GM23338 (cell line): Measurements from ENCODE around the gene PHOSPHO1. TPM values are rescaled to one million over a fixed set of nuclear protein-coding genes. Genes with fewer than 3 reads are reported as not detected.

Experiments used
- ATAC-seq: fragments of 200-7000 bp; cut with Tn5 transposase; 3 replicates; pipeline ENCODE4 v1.9.1; 2020
- DNase-seq: peaks from one replicate; pipeline ENCODE4 v3.0.0-alpha.2; 2015; ENCODE audit warnings: low spot score
- H2AFZ ChIP-seq: fragments of 200-600 bp; sonication (generic); 2 replicates; pipeline ENCODE4 v1.8.0; 2016; ENCODE audit warnings: antibody characterized with exemption, mild to moderate bottlenecking, moderate library complexity
- H3F3A ChIP-seq: fragments of 200-600 bp; sonication (generic); replicated peaks from 2 replicates; pipeline ENCODE4 v1.8.0; 2017; ENCODE audit warnings: antibody characterized with exemption, mixed run types, low read depth
- H3K27ac ChIP-seq: fragments of 200-600 bp; sonication (generic); 2 replicates; pipeline ENCODE4 v1.6.1; 2016; ENCODE audit warnings: low read depth
- H3K27me3 ChIP-seq: fragments of 200-600 bp; sonication (generic); 2 replicates; pipeline ENCODE4 v1.8.0; 2016; ENCODE audit warnings: mild to moderate bottlenecking, mixed run types, moderate library complexity; ENCODE audit not compliant: insufficient read depth
- H3K36me3 ChIP-seq: fragments of 200-600 bp; sonication (generic); 2 replicates; pipeline ENCODE4 v1.8.0; 2016; ENCODE audit warnings: mild to moderate bottlenecking; ENCODE audit not compliant: insufficient read depth
- H3K4me1 ChIP-seq: fragments of 200-600 bp; sonication (generic); 2 replicates; pipeline ENCODE4 v1.8.0; 2016; ENCODE audit warnings: mild to moderate bottlenecking, moderate library complexity; ENCODE audit not compliant: insufficient read depth
- H3K4me2 ChIP-seq: fragments of 200-600 bp; sonication (generic); 2 replicates; pipeline ENCODE4 v1.7.1; 2017; ENCODE audit warnings: mixed run types
- H3K4me3 ChIP-seq: fragments of 200-600 bp; sonication (generic); 2 replicates; pipeline ENCODE4 v1.6.1; 2016; ENCODE audit warnings: mixed run types
- H3K79me2 ChIP-seq: fragments of 200-600 bp; sonication (generic); replicated peaks from 2 replicates; pipeline ENCODE4 v1.8.0; 2017; ENCODE audit warnings: mild to moderate bottlenecking; ENCODE audit not compliant: insufficient read depth
- H3K9me2 ChIP-seq: fragments of 200-600 bp; sonication (generic); 2 replicates; pipeline ENCODE4 v1.8.0; 2017; ENCODE audit not compliant: insufficient read depth
- H4K20me1 ChIP-seq: fragments of 200-600 bp; sonication (generic); replicated peaks from 2 replicates; pipeline ENCODE4 v1.8.0; 2017; ENCODE audit warnings: mild to moderate bottlenecking; ENCODE audit not compliant: insufficient read depth
- H3K27ac Mint-ChIP-seq: 2 replicates; pipeline ENCODE4 v1.8.0; 2020; ENCODE audit warnings: inconsistent platforms, mild to moderate bottlenecking, moderate library complexity, mixed read lengths
- H3K27me3 Mint-ChIP-seq: 3 replicates; pipeline ENCODE4 v1.8.0; 2022; ENCODE audit warnings: low read depth, mild to moderate bottlenecking, moderate library complexity, mixed read lengths, inconsistent platforms; ENCODE audit not compliant: insufficient read depth, poor library complexity
- H3K36me3 Mint-ChIP-seq: 3 replicates; pipeline ENCODE4 v1.8.0; 2021; ENCODE audit warnings: low read depth, mild to moderate bottlenecking, inconsistent platforms, moderate library complexity, mixed read lengths
- H3K4me1 Mint-ChIP-seq: 3 replicates; pipeline ENCODE4 v1.8.0; 2020; ENCODE audit warnings: mild to moderate bottlenecking, inconsistent platforms, mixed read lengths
- H3K4me3 Mint-ChIP-seq: 3 replicates; pipeline ENCODE4 v1.8.0; 2021; ENCODE audit warnings: moderate library complexity, mild to moderate bottlenecking, inconsistent platforms, mixed read lengths
- H3K9me3 Mint-ChIP-seq: 3 replicates; pipeline ENCODE4 v1.8.0; 2020; ENCODE audit warnings: moderate library complexity, mild to moderate bottlenecking, inconsistent platforms, mixed read lengths
- CREB1 ChIP-seq: fragments of 250-450 bp; sonication (Bioruptor Pico); IDR thresholded peaks from 2 replicates; pipeline ENCODE4 v1.5.0; 2020; ENCODE audit warnings: low read depth, mild to moderate bottlenecking, moderate library complexity
- EZH2 ChIP-seq: fragments of 200-600 bp; sonication (generic); IDR thresholded peaks from one replicate; pipeline ENCODE4 v1.8.0; 2017; ENCODE audit warnings: antibody characterized with exemption, mild to moderate bottlenecking, low read depth; ENCODE audit not compliant: unreplicated experiment
- EZH2phosphoT487 ChIP-seq: fragments of 200-600 bp; sonication (generic); IDR thresholded peaks from one replicate; pipeline ENCODE4 v1.8.1; 2018; ENCODE audit warnings: antibody characterized with exemption; ENCODE audit not compliant: unreplicated experiment
- JUNB ChIP-seq: IDR thresholded peaks from one replicate; pipeline ENCODE4 v1.6.1; 2016; ENCODE audit warnings: antibody characterized with exemption; ENCODE audit not compliant: unreplicated experiment
- NANOG ChIP-seq: IDR thresholded peaks from 2 replicates; pipeline ENCODE4 v1.6.1; 2016; ENCODE audit warnings: antibody characterized with exemption, borderline replicate concordance
- POLR2AphosphoS5 ChIP-seq: IDR thresholded peaks from 2 replicates; pipeline ENCODE4 v1.6.1; 2016; ENCODE audit warnings: antibody characterized with exemption, low read depth
- STAT1 ChIP-seq: IDR thresholded peaks from one replicate; pipeline ENCODE4 v1.6.1; 2016; ENCODE audit warnings: antibody characterized with exemption; ENCODE audit not compliant: unreplicated experiment
- ZNF114 ChIP-seq: fragments of 250-450 bp; sonication (Bioruptor Pico); IDR thresholded peaks from 2 replicates; pipeline ENCODE4 v1.5.0; 2020; ENCODE audit warnings: mild to moderate bottlenecking, moderate library complexity
- ZNF331 ChIP-seq: fragments of 250-450 bp; sonication (Bioruptor Pico); IDR thresholded peaks from 2 replicates; pipeline ENCODE4 v1.5.0; 2020; ENCODE audit warnings: low read depth, mild to moderate bottlenecking, moderate library complexity
- polyA plus RNA-seq: library from polyadenylated mRNA; unstranded; fragments of >200 nt; fragmentation: Nextera tagmentation; extraction: Ambion mirVana; gene quantifications from 2 replicates; pipeline ENCODE4 v1.2.1, GENCODE V29; 2016
- total RNA-seq: library from RNA; depleted of rRNA; stranded (reverse); fragments of >200 nt; shearing (Covaris generic); gene quantifications from 2 replicates; pipeline ENCODE4 v1.2.3, GENCODE V29; 2014
- TF ChIP-seq, protein P1 (sequence below): IDR thresholded peaks from 2 replicates; pipeline ENCODE4 v1.6.1; 2016; ENCODE audit warnings: antibody characterized with exemption
- TF ChIP-seq, protein P2 (sequence below), 2 experiments: fragments of 200-600 bp in 1 of 2; sonication (generic) in 1 of 2; conservative IDR thresholded peaks; 2 replicates each; pipeline versions ENCODE4 v1.5.1 to v1.6.1; 2016 to 2017; ENCODE audit warnings: antibody characterized with exemption in 2 of 2, low read depth in 2 of 2, mild to moderate bottlenecking in 2 of 2, moderate library complexity in 1 of 2
- TF ChIP-seq, protein P3 (sequence below): IDR thresholded peaks from one replicate; pipeline ENCODE4 v1.6.1; 2018; ENCODE audit warnings: antibody characterized with exemption; ENCODE audit not compliant: unreplicated experiment
- TF ChIP-seq, protein P4 (sequence below): fragments of 250-450 bp; sonication (Bioruptor Pico); IDR thresholded peaks from 2 replicates; pipeline ENCODE4 v1.5.0; 2020; ENCODE audit warnings: mild to moderate bottlenecking, moderate library complexity

PHOSPHO1 gene
- total and polyA plus RNA-seq, 2 experiments from 2014 or later = 0.71 to 2.2 TPM

DNA sequence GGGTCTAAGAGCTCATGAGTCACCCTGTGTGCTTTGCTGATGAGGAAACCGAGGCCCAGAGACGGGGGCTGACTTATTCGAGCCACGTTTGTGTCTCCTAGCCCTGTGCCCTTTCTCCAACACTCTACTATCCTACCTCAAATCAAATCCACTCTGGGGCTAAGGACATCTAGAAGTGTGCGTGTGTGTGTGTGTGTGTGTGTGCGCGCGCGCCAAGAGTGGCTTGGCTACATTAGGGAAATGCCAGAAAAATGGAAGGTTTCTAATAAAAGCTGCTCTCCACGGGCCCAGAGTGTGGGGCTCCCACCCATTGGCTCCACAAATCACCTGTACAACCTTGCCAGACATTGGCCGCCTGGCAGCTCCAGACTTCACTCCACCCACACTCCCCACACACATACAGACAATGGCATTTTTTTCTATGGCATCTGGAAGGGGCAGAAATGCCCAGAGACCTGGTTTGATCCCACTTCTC is 30.3 kb upstream of the PHOSPHO1 start:
- TF ChIP-seq POLR2AphosphoS5 (no peak), NANOG (no peak), STAT1 (no peak), CREB1 (CRISPR knock-in tag) (no peak), EZH2phosphoT487 (no peak), EZH2 (no peak), ZNF114 (CRISPR knock-in tag) (no peak), ZNF331 (no peak), JUNB (no peak)
- TF ChIP-seq, protein P1, sequence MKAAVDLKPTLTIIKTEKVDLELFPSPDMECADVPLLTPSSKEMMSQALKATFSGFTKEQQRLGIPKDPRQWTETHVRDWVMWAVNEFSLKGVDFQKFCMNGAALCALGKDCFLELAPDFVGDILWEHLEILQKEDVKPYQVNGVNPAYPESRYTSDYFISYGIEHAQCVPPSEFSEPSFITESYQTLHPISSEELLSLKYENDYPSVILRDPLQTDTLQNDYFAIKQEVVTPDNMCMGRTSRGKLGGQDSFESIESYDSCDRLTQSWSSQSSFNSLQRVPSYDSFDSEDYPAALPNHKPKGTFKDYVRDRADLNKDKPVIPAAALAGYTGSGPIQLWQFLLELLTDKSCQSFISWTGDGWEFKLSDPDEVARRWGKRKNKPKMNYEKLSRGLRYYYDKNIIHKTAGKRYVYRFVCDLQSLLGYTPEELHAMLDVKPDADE = no peak
- TF ChIP-seq, protein P2, sequence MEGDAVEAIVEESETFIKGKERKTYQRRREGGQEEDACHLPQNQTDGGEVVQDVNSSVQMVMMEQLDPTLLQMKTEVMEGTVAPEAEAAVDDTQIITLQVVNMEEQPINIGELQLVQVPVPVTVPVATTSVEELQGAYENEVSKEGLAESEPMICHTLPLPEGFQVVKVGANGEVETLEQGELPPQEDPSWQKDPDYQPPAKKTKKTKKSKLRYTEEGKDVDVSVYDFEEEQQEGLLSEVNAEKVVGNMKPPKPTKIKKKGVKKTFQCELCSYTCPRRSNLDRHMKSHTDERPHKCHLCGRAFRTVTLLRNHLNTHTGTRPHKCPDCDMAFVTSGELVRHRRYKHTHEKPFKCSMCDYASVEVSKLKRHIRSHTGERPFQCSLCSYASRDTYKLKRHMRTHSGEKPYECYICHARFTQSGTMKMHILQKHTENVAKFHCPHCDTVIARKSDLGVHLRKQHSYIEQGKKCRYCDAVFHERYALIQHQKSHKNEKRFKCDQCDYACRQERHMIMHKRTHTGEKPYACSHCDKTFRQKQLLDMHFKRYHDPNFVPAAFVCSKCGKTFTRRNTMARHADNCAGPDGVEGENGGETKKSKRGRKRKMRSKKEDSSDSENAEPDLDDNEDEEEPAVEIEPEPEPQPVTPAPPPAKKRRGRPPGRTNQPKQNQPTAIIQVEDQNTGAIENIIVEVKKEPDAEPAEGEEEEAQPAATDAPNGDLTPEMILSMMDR (conservative IDR thresholded peaks at IDR 0.05; ENCODE audit: low read depth in 2 of 2) = no peak
- TF ChIP-seq, protein P3, sequence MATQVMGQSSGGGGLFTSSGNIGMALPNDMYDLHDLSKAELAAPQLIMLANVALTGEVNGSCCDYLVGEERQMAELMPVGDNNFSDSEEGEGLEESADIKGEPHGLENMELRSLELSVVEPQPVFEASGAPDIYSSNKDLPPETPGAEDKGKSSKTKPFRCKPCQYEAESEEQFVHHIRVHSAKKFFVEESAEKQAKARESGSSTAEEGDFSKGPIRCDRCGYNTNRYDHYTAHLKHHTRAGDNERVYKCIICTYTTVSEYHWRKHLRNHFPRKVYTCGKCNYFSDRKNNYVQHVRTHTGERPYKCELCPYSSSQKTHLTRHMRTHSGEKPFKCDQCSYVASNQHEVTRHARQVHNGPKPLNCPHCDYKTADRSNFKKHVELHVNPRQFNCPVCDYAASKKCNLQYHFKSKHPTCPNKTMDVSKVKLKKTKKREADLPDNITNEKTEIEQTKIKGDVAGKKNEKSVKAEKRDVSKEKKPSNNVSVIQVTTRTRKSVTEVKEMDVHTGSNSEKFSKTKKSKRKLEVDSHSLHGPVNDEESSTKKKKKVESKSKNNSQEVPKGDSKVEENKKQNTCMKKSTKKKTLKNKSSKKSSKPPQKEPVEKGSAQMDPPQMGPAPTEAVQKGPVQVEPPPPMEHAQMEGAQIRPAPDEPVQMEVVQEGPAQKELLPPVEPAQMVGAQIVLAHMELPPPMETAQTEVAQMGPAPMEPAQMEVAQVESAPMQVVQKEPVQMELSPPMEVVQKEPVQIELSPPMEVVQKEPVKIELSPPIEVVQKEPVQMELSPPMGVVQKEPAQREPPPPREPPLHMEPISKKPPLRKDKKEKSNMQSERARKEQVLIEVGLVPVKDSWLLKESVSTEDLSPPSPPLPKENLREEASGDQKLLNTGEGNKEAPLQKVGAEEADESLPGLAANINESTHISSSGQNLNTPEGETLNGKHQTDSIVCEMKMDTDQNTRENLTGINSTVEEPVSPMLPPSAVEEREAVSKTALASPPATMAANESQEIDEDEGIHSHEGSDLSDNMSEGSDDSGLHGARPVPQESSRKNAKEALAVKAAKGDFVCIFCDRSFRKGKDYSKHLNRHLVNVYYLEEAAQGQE = no peak
- TF ChIP-seq, protein P4, sequence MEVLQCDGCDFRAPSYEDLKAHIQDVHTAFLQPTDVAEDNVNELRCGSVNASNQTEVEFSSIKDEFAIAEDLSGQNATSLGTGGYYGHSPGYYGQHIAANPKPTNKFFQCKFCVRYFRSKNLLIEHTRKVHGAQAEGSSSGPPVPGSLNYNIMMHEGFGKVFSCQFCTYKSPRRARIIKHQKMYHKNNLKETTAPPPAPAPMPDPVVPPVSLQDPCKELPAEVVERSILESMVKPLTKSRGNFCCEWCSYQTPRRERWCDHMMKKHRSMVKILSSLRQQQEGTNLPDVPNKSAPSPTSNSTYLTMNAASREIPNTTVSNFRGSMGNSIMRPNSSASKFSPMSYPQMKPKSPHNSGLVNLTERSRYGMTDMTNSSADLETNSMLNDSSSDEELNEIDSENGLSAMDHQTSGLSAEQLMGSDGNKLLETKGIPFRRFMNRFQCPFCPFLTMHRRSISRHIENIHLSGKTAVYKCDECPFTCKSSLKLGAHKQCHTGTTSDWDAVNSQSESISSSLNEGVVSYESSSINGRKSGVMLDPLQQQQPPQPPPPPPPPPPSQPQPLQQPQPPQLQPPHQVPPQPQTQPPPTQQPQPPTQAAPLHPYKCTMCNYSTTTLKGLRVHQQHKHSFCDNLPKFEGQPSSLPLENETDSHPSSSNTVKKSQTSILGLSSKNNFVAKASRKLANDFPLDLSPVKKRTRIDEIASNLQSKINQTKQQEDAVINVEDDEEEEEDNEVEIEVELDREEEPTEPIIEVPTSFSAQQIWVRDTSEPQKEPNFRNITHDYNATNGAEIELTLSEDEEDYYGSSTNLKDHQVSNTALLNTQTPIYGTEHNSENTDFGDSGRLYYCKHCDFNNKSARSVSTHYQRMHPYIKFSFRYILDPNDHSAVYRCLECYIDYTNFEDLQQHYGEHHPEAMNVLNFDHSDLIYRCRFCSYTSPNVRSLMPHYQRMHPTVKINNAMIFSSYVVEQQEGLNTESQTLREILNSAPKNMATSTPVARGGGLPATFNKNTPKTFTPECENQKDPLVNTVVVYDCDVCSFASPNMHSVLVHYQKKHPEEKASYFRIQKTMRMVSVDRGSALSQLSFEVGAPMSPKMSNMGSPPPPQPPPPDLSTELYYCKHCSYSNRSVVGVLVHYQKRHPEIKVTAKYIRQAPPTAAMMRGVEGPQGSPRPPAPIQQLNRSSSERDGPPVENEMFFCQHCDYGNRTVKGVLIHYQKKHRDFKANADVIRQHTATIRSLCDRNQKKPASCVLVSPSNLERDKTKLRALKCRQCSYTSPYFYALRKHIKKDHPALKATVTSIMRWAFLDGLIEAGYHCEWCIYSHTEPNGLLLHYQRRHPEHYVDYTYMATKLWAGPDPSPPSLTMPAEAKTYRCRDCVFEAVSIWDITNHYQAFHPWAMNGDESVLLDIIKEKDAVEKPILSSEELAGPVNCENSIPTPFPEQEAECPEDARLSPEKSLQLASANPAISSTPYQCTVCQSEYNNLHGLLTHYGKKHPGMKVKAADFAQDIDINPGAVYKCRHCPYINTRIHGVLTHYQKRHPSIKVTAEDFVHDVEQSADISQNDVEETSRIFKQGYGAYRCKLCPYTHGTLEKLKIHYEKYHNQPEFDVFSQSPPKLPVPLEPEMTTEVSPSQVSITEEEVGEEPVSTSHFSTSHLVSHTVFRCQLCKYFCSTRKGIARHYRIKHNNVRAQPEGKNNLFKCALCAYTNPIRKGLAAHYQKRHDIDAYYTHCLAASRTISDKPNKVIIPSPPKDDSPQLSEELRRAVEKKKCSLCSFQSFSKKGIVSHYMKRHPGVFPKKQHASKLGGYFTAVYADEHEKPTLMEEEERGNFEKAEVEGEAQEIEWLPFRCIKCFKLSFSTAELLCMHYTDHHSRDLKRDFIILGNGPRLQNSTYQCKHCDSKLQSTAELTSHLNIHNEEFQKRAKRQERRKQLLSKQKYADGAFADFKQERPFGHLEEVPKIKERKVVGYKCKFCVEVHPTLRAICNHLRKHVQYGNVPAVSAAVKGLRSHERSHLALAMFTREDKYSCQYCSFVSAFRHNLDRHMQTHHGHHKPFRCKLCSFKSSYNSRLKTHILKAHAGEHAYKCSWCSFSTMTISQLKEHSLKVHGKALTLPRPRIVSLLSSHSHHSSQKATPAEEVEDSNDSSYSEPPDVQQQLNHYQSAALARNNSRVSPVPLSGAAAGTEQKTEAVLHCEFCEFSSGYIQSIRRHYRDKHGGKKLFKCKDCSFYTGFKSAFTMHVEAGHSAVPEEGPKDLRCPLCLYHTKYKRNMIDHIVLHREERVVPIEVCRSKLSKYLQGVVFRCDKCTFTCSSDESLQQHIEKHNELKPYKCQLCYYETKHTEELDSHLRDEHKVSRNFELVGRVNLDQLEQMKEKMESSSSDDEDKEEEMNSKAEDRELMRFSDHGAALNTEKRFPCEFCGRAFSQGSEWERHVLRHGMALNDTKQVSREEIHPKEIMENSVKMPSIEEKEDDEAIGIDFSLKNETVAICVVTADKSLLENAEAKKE = no peak
- Histone ChIP-seq H4K20me1 (no peaks in the 10 kb centered on the region), H3K4me3 (peak overlapping the region; percentile 72), H2AFZ (peak overlapping the region; percentile 98), H3F3A (no peaks in the 10 kb centered on the region), H3K27me3 (peaks cover 24% of the 10 kb centered on the region), H3K36me3 (no peaks in the 10 kb centered on the region), H3K27ac (no peak overlapping the region), H3K4me1 (no peaks in the 10 kb centered on the region), H3K4me2 (peak overlapping the region; percentile 92), H3K9me2 (no peaks in the 10 kb centered on the region), H3K79me2 (no peaks in the 10 kb centered on the region)
- Mint-ChIP-seq H3K9me3 (no peaks in the 10 kb centered on the region), H3K4me1 (peaks cover 5% of the 10 kb centered on the region), H3K36me3 (no peaks in the 10 kb centered on the region), H3K27ac (no peak overlapping the region), H3K4me3 (peak overlapping the region; percentile 71), H3K27me3 (peaks cover 28% of the 10 kb centered on the region)
- no peak for DNase-seq
- no peak for ATAC-seq
